Activated B cell treated with CpG ODN at 0.5 μM for 24 hours (primary cell): ENCODE data around the gene CRX. TPM values are rescaled to one million over a fixed set of nuclear protein-coding genes. Genes with fewer than 3 reads are reported as not detected.
"Not testable (repeated sequence)": the region's sequence is repeated elsewhere in the genome, so short reads cannot be mapped to it uniquely, and the experiment has no call there.

Experiments used
- ATAC-seq: fragments of 200-7000 bp; cut with Tn5 transposase; one replicate; pipeline ENCODE4 v1.10.0; 2021; ENCODE audit warnings: low read depth, mild to moderate bottlenecking, moderate library complexity
- CTCF ChIA-PET: fragments of 350-600 bp; sonication (Branson Sonifier 250); formaldehyde crosslinking; loops from one replicate; lab custom pipeline; 2021; ENCODE audit warnings: antibody characterized with exemption; lab: Charles Lee
- POLR2A ChIA-PET: fragments of 350-600 bp; sonication (Branson Sonifier 250); formaldehyde crosslinking; loops from one replicate; lab custom pipeline; 2021; ENCODE audit warnings: antibody characterized with exemption; lab: Charles Lee
- DNase-seq: peaks from one replicate; pipeline ENCODE4 v3.0.0; 2022
- H3K27ac Mint-ChIP-seq: one replicate; pipeline ENCODE4 v1.8.0; 2020; ENCODE audit warnings: mixed read lengths
- H3K27me3 Mint-ChIP-seq: one replicate; pipeline ENCODE4 v1.8.0; 2021; ENCODE audit warnings: mixed read lengths
- H3K36me3 Mint-ChIP-seq: one replicate; pipeline ENCODE4 v1.8.0; 2021; ENCODE audit warnings: low read depth, mixed read lengths
- H3K4me1 Mint-ChIP-seq: one replicate; pipeline ENCODE4 v1.8.0; 2021; ENCODE audit warnings: mixed read lengths
- H3K4me3 Mint-ChIP-seq: one replicate; pipeline ENCODE4 v1.8.0; 2020; ENCODE audit warnings: mild to moderate bottlenecking, mixed read lengths
- H3K9me3 Mint-ChIP-seq: one replicate; pipeline ENCODE4 v1.8.0; 2020; ENCODE audit warnings: mixed read lengths
- CTCF ChIP-seq: fragments of 200-600 bp; IDR thresholded peaks from one replicate; pipeline ENCODE4 v1.8.0; 2022; ENCODE audit warnings: antibody characterized with exemption, mild to moderate bottlenecking
- intact Hi-C: fragments of 100-400 bp; cut with micrococcal nuclease; formaldehyde crosslinking; loops from one replicate; pipeline ENCODE4 v1.15.1; 2024
- total RNA-seq: library from RNA; stranded (reverse); gene quantifications from 2 replicates; pipeline ENCODE4 v1.2.3, GENCODE V29; 2022

CRX gene
- total RNA-seq, 1 donor from 2014 or later, result not detected

GRCh38 chr19:47861630-47862029 is 39.9 kb downstream of the CRX start:
- CTCF ChIA-PET, result no interaction called here
- ATAC-seq (no peak), DNase-seq (no peak)
- peaks cover 3% of the 10 kb centered on the region for H3K9me3 Mint-ChIP-seq
- no peaks in the 10 kb centered on the region for H3K36me3 Mint-ChIP-seq
- H3K27me3 Mint-ChIP-seq, result peaks cover 25% of the 10 kb centered on the region
- H3K4me3 Mint-ChIP-seq, result no peak overlapping the region
- no peak overlapping the region for H3K27ac Mint-ChIP-seq
- POLR2A ChIA-PET, result no interaction called here
- TF ChIP-seq CTCF, result no peak
- intact Hi-C loops, result no loop called here
- H3K4me1 Mint-ChIP-seq, result no peaks in the 10 kb centered on the region

- H3K9me3 Mint-ChIP-seq, result peaks cover 3% of the 10 kb centered on the region
- peak; percentile 73 for TF ChIP-seq CTCF
- H3K27ac Mint-ChIP-seq, result no peak overlapping the region
- DNase-seq, result peak; percentile 66
- H3K36me3 Mint-ChIP-seq, result no peaks in the 10 kb centered on the region
- H3K4me3 Mint-ChIP-seq, result no peak overlapping the region
- no peaks in the 10 kb centered on the region for H3K4me1 Mint-ChIP-seq
- CTCF ChIA-PET, result interaction anchor here (0.6 to 1.2 kb wide), 2 partner anchors 14 to 1156 kb away, joined by 3 read pairs; no protein-coding TSS in a partner anchor
- H3K27me3 Mint-ChIP-seq, result peaks cover 23% of the 10 kb centered on the region
- intact Hi-C loops, result loop anchor here (1.0 kb wide), 1 partner anchor 97 kb away; no protein-coding TSS in a partner anchor
- POLR2A ChIA-PET, result no interaction called here
- ATAC-seq, result peak; percentile 54
Observed at GRCh38 chr19:47863514-47863936, 41.8 kb downstream of the CRX start.

GRCh38 chr19:47865166-47865565 is 43.4 kb downstream of the CRX start:
- H3K27me3 Mint-ChIP-seq, result peaks cover 23% of the 10 kb centered on the region

GRCh38 chr19:47878906-47879305 is 57.2 kb downstream of the CRX start:
- ChIA-PET POLR2A (no interaction called here), CTCF (interaction anchor here (1.3 kb wide), 1 partner anchor 10 kb away, joined by 3 read pairs; no protein-coding TSS in a partner anchor)
- no peak overlapping the region for H3K4me3 Mint-ChIP-seq
- peaks cover 9% of the 10 kb centered on the region for H3K27me3 Mint-ChIP-seq
- H3K36me3 Mint-ChIP-seq, result no peaks in the 10 kb centered on the region
- ATAC-seq (no peak), DNase-seq (no peak)
- intact Hi-C loops, result no loop called here
- TF ChIP-seq CTCF, result no peak
- H3K27ac Mint-ChIP-seq, result no peak overlapping the region
- no peaks in the 10 kb centered on the region for H3K4me1 Mint-ChIP-seq
- peaks cover 2% of the 10 kb centered on the region for H3K9me3 Mint-ChIP-seq

More at GRCh38 chr19:47865166-47865565, 43.4 kb downstream of the CRX start:
- ChIA-PET POLR2A (no interaction called here), CTCF (no interaction called here)
- Mint-ChIP-seq H3K9me3 (peaks cover 3% of the 10 kb centered on the region), H3K4me1 (peaks cover 2% of the 10 kb centered on the region), H3K4me3 (no peak overlapping the region), H3K27ac (no peak overlapping the region), H3K36me3 (no peaks in the 10 kb centered on the region)
- ATAC-seq, result no peak
- no peak for DNase-seq
- TF ChIP-seq CTCF, result no peak
- intact Hi-C loops, result no loop called here

- H3K27ac Mint-ChIP-seq, CTCF ChIA-PET: not testable (repeated sequence)
Observed at GRCh38 chr19:47879385-47879784, 57.6 kb downstream of the CRX start.

GRCh38 chr19:47881757-47882156 is 60.0 kb downstream of the CRX start:
- H3K27ac Mint-ChIP-seq, result no peak overlapping the region
- ATAC-seq (no peak), DNase-seq (no peak)
- no peaks in the 10 kb centered on the region for H3K4me1 Mint-ChIP-seq
- intact Hi-C loops, result no loop called here
- peaks cover 8% of the 10 kb centered on the region for H3K27me3 Mint-ChIP-seq
- CTCF ChIA-PET, result no interaction called here
- H3K4me3 Mint-ChIP-seq, result no peak overlapping the region
- peaks cover 2% of the 10 kb centered on the region for H3K9me3 Mint-ChIP-seq
- POLR2A ChIA-PET, result no interaction called here
- no peak for TF ChIP-seq CTCF
- H3K36me3 Mint-ChIP-seq, result no peaks in the 10 kb centered on the region

More at GRCh38 chr19:47879385-47879784, 57.6 kb downstream of the CRX start:
- H3K4me1 Mint-ChIP-seq, DNase-seq, ATAC-seq, H3K9me3 Mint-ChIP-seq, H3K36me3 Mint-ChIP-seq, intact Hi-C loops, POLR2A ChIA-PET, H3K4me3 Mint-ChIP-seq, H3K27me3 Mint-ChIP-seq: not testable (repeated sequence)
